Psoas muscle (tissue), 8 donors: ENCODE results near the gene ECHDC1. TPM values are rescaled to one million over a fixed set of nuclear protein-coding genes. Genes with fewer than 3 reads are reported as not detected.

Experiments
- ATAC-seq, 4 donors: fragments of 200-7000 bp; cut with Tn5 transposase; one replicate each; pipeline ENCODE4 v1.9.1; 2020; ENCODE audit warnings: moderate library complexity in 3 of 4, mild to moderate bottlenecking in 2 of 4
- DNase-seq, 2 donors: peaks; one replicate each; pipeline ENCODE4 v3.0.0-alpha.2; 2020
- H3K27ac ChIP-seq: fragments of 200-600 bp; one replicate; pipeline ENCODE4 v1.8.0; 2022
- H3K27me3 ChIP-seq, 3 donors: fragments of 200-600 bp in 1 of 3; one replicate each; pipeline versions ENCODE4 v1.6.1 to v1.8.0; 2013 to 2022; ENCODE audit warnings: low read length in 2 of 3, mild to moderate bottlenecking in 2 of 3, moderate library complexity in 1 of 3; ENCODE audit not compliant: insufficient read depth in 3 of 3
- H3K36me3 ChIP-seq, 2 donors: fragments of 200-600 bp in 1 of 2; one replicate each; pipeline versions ENCODE4 v1.6.1 to v1.8.0; 2013 to 2022; ENCODE audit warnings: low read depth in 1 of 2, mild to moderate bottlenecking in 1 of 2, moderate library complexity in 1 of 2; ENCODE audit not compliant: insufficient read depth in 1 of 2
- H3K4me1 ChIP-seq: fragments of 200-600 bp; one replicate; pipeline ENCODE4 v1.8.0; 2022
- H3K4me3 ChIP-seq: fragments of 200-600 bp; one replicate; pipeline ENCODE4 v1.8.0; 2022; ENCODE audit warnings: mild to moderate bottlenecking
- H3K9me3 ChIP-seq: fragments of 200-600 bp; one replicate; pipeline ENCODE4 v1.8.0; 2022
- WGBS, 3 donors: extraction: QIAGEN DNeasy Blood & Tissue Kit; methylation state at CpG; one replicate each; pipeline versions ENCODE4 v1.1.6 to v1.1.7; 2013; 5-methylcytosine and 5-hydroxymethylcytosine counted together
- intact Hi-C, 2 donors: fragments of 100-400 bp; cut with DNase I; formaldehyde crosslinking; loops; one replicate each; pipeline versions ENCODE4 v1.11.0 to v1.14.2; 2022
- polyA plus RNA-seq, 3 donors: library from polyadenylated mRNA; stranded (reverse); fragments of 200-250 nt; gene quantifications; one replicate each; pipeline ENCODE4 v1.2.3, GENCODE V29; 2013
- total RNA-seq, 4 donors: library from RNA; stranded (reverse); fragmentation: NEBNext Ultra II Directional in 2 of 4; extraction: Animal tissue kit (Norgen Biotek cat#: 25700) in 2 of 4; gene quantifications; one replicate each; pipeline versions ENCODE4 v1.2.1 to v1.2.4, GENCODE V29; 2021 to 2023
- TF ChIP-seq, protein P1 (sequence below): fragments of 200-600 bp; IDR thresholded peaks from one replicate; pipeline ENCODE4 v1.8.0; 2022; ENCODE audit warnings: antibody characterized with exemption
- donor health status: healthy with polysubstance abuse.
- donor health status: DM: no; HTN: no; CAD: no; lungs with moderate emphysema.
- donor health status: Bipolar disorder and iron deficiency.
- donor health status: healthy.
- donor health status: DM: yes; HTN: yes; CAD: no.
- donor health status: DM: no; HTN: no; CAD: no.
- donor health status: DM: no; HTN: no; CAD: no.
- donor health status: DM: yes; HTN: yes; CAD: no.

The ECHDC1 gene
- total and polyA plus RNA-seq, 7 donors = 29.9 to 70.6 (median 33.6) TPM

DNA sequence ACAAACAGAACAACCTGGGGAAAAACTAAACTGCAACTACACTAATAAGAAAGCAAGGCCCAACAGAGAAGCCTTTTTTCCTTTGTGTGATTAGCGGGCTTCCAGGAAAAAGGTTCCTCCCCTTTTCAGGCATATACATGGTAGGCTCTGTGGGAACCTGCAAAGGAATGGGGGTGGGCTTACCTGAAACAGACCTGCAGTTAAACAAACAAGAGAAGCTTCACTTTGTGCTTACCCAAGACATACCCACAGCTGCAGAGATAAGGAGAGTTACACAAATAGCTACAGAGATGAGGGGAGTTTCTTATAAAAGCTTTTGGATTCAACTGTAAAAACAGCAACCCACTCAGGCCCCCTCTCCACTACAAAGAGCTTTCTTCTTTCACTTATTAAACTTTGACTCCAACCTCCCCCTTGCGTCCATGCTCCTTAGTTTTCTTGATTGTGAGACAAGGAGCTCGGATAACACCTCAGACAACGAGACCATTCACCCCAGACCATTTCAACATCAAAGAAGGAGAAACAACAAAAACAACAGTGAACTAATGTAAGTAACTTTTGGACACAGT, 45.8 kb downstream of the ECHDC1 start:
- TF ChIP-seq, protein P1, sequence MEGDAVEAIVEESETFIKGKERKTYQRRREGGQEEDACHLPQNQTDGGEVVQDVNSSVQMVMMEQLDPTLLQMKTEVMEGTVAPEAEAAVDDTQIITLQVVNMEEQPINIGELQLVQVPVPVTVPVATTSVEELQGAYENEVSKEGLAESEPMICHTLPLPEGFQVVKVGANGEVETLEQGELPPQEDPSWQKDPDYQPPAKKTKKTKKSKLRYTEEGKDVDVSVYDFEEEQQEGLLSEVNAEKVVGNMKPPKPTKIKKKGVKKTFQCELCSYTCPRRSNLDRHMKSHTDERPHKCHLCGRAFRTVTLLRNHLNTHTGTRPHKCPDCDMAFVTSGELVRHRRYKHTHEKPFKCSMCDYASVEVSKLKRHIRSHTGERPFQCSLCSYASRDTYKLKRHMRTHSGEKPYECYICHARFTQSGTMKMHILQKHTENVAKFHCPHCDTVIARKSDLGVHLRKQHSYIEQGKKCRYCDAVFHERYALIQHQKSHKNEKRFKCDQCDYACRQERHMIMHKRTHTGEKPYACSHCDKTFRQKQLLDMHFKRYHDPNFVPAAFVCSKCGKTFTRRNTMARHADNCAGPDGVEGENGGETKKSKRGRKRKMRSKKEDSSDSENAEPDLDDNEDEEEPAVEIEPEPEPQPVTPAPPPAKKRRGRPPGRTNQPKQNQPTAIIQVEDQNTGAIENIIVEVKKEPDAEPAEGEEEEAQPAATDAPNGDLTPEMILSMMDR = no peak
- ATAC-seq = no peak
- H3K9me3 ChIP-seq = no peaks in the 10 kb centered on the region
- H3K27me3 ChIP-seq = no peaks in the 10 kb centered on the region
- no peak for DNase-seq
- H3K4me3 ChIP-seq = no peak overlapping the region
- intact Hi-C loops = no loop called here
- H3K27ac ChIP-seq = no peak overlapping the region
- WGBS, 3 donors = 88 to 93% (median 90%) methylated on average over 4 of the region's 4 CpGs
- peaks cover 0 to 23% of the 10 kb centered on the region in 2 donors for H3K36me3 ChIP-seq
- peaks cover 14% of the 10 kb centered on the region for H3K4me1 ChIP-seq

DNA sequence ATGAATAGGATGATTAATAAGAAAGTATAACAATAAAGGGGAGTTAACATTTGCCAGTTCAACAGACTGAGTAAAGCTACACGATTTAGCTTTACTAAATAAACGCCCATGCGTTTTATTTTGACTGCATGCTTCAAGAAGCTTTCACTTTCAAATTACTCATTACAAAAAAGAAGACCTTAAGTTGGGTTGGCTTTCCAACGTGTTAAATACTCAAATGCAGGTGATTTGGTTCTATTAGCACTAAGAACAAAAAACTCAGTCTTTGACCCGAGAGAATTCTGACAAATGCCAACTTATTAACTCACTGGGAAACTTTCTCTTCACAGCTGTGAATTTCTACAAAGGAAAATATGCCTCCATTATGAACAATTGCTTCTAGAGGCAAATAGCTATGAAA, 51.9 kb downstream of the ECHDC1 start:
- no peaks in the 10 kb centered on the region for H3K27me3 ChIP-seq
- TF ChIP-seq, protein P1 = no peak
- ATAC-seq (no peak), DNase-seq (no peak)
- 41 to 54% (median 42%) methylated on average over 5 of the region's 5 CpGs for WGBS, 3 donors
- peaks cover 36% of the 10 kb centered on the region for H3K4me1 ChIP-seq
- no peaks in the 10 kb centered on the region for H3K9me3 ChIP-seq
- H3K36me3 ChIP-seq = peaks cover 11 to 52% of the 10 kb centered on the region in 2 donors
- H3K4me3 ChIP-seq = no peak overlapping the region
- intact Hi-C loops = no loop called here
- peak overlapping the region; percentile 13 for H3K27ac ChIP-seq

DNA sequence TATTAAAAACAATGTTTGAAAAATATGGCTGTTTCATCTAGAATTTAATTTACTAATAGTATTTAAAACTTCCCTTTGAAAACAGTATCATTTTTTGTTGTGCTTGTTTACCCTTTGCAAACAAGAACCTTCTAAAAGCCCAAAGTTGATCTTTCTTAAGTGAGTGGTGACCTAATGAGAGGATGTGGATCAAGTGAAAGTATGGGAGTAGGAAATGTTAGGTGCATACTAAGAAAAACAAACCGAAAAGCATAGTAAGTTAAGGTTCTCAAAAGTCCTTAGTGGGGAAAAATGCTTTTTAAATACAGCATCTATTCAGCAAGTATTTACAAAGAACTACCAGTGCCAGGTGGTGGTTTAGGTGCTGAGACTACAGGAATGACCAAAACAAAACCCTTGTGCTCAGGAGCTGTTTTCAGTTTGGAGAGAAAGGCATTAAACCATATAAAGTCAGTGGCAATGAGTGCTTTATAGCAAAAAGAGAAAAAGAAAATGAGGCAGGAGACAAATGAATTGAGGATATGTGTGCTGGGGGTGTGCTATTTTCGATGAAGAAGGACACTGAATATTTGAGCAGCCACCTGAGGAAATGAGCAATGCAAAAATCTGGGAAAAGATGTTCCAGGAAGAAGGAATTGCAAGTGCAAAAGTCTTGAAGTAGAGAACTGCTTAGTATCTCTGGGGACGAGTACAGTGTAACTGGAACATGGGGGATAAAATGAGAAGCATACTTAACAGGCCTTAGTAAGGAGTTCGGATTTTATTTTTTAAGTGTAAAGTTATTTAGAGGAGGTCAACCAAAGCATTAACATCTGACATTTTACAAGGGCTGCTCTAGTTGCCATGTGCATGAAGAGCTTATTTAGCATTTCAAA, 52.8 kb downstream of the ECHDC1 start:
- H3K27ac ChIP-seq = peak overlapping the region; percentile 18
- no peaks in the 10 kb centered on the region for H3K27me3 ChIP-seq
- no peak for DNase-seq
- peak in 1 of 4 donors; percentile 42 for ATAC-seq
- TF ChIP-seq, protein P1 = no peak
- intact Hi-C loops = no loop called here
- H3K4me1 ChIP-seq = peaks cover 36% of the 10 kb centered on the region
- 40 to 64% (median 46%) methylated on average over 4 of the region's 4 CpGs for whole genome bisulfite sequencing, 3 donors
- no peak overlapping the region for H3K4me3 ChIP-seq
- no peaks in the 10 kb centered on the region for H3K9me3 ChIP-seq
- H3K36me3 ChIP-seq = peaks cover 12 to 57% of the 10 kb centered on the region in 2 donors

DNA sequence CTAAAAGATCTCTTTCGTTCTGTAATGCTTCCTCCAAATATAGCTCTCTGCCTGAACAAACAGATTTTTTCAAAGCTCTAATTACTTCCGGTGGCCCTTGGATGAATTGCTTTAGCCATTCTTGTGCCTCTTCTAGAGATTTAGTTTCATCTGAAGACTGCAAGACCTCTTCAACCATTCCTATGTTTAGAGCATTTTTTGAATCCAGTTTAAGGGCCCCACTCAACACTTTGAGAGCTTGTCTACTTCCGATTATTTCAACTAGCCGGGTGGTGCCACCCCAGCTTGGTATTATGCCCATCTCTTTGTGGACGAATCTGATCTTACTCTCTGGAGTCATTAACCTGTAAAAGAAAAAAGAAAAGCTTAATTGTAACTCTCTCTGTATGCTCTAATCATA, 53.5 kb downstream of the ECHDC1 start:
- 29 to 65% (median 37%) methylated on average over 5 of the region's 5 CpGs for WGBS, 3 donors
- peaks cover 12 to 57% of the 10 kb centered on the region in 2 donors for H3K36me3 ChIP-seq
- DNase-seq (no peak), ATAC-seq (peak in 1 of 4 donors; percentile 26)
- H3K4me3 ChIP-seq = no peak overlapping the region
- H3K27ac ChIP-seq = peak overlapping the region; percentile 18
- peaks cover 36% of the 10 kb centered on the region for H3K4me1 ChIP-seq
- intact Hi-C loops = no loop called here
- no peaks in the 10 kb centered on the region for H3K27me3 ChIP-seq
- TF ChIP-seq, protein P1 = no peak
- H3K9me3 ChIP-seq = no peaks in the 10 kb centered on the region
